ENCODE measurements around the gene MAEA.
A peak's percentile ranks its signal among the peaks of the same experiment; 100 is the strongest.

Gene MAEA

GRCh38 chr4:1289207-1290164 is at the start of gene MAEA:
TSS of gene MAEA (plus strand) at chr4:1289891. CDS start at chr4:1289914, 23 bp downstream.
- DNase-seq, result peak; percentile 96

DNA sequence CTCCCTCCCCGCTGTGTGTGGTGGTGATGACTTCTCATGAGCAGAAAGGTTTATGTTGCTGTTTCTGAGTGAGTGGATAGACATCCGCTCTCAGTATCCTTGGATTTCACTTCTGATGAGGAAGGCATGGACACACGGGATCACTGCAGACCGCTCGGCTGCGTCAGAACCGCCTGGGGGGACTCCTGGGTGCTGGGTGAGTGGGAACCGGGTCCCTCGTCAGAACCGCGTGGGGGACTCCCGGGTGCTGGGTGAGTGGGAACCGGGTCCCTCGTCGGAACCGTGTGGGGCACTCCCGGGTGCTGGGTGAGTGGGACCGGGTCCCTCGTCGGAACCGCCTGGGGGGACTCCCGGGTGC is 49.8 kb upstream of the MAEA start:
- no peak for DNase-seq

DNA sequence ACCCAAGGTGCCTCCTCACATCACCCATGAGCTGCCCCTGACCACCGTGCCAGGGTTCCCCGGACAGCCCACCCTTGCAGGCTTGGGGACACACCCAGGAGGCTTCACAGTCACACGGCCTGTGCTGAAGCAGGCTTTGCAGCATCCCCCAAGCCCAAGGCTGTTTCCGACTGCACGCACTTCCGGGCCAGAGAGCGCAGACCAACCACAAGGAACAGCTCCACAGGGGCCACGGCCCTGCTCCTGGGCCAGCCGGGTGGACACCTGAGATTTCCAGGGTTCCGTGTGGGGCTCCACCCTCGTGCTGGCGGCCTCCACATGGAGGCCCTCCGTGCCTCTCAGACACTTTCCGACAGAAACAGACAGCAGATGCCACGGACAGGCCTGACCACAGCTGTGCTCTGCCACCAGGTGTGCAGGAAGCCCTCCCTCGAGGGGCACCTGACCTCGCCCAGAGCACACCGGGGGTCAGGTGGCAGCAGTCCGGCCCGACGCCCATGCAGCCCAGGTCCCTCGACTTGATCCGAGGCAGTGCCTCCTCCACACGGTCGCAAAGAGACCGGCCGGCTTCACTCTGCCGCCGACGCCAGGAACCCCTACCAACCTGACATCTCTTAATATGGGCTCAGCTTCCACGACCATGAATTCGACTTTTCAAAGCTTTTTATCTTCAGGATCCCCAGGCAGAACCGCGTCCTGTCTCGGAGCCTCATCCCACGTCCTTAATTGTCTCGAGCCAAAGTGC is 48.8 kb upstream of the MAEA start:
- DNase-seq, result no peak

- DNase-seq, result no peak
These were observed 48.2 kb upstream of the MAEA start for GRCh38 chr4:1241466-1241935.

DNA sequence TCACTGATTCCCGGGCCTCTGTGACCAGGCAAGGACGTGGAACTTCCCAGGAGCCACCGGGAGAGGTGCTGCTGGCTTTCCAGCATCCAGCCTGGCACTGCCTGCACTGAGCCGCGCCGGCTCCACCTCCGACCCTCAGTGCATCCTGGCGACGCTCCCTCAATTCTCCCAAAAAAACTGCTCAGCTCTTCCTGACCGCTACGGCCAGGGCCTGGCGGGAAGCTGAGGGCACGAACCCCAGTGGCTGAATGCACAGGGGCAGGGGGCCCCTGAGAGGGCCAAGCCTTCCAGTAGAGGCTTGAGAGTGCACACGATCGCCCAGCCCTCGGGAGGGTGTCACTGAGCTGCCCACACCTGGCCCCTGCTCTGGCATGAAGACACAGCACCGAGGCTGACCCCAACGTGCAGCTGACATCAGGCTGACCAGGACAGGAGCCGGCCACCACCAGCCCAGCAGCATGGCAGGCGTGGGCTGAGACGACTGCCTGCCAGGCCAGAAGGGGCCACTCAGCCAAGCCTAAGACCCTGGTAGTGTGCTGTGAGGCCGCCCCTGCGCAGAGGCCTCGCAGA is 47.7 kb upstream of the MAEA start:
- no peak for DNase-seq

GRCh38 chr4:1242506-1243450 is 46.9 kb upstream of the MAEA start:
- no peak for DNase-seq

- DNase-seq, result no peak
These were observed 46.1 kb upstream of the MAEA start for GRCh38 chr4:1243451-1244080.

GRCh38 chr4:1244081-1244977 is 45.4 kb upstream of the MAEA start:
- no peak for DNase-seq

DNA sequence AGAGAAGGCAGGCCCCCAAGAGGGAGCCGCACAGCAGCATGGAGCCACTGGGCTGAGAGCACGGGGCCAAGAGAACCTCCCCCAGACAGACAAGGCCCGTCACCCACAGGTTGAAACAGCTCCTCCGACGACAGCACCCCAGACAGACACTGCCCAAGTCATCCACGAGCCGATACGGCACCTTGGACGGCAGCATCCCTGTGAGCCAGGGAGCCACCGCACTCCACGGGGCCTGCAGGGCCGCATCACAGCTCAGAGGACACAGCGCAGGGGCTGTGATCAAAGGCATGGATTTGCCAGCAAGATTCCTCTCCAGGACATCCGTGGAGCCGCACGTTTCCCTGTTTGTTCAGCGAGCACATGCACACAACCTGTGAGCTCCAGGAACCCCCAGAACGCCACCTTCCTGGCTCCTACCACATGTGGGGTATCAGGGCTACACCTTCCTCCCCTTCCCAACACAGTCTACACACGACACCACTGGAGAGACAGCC is 44.7 kb upstream of the MAEA start:
- no peak for DNase-seq

DNA sequence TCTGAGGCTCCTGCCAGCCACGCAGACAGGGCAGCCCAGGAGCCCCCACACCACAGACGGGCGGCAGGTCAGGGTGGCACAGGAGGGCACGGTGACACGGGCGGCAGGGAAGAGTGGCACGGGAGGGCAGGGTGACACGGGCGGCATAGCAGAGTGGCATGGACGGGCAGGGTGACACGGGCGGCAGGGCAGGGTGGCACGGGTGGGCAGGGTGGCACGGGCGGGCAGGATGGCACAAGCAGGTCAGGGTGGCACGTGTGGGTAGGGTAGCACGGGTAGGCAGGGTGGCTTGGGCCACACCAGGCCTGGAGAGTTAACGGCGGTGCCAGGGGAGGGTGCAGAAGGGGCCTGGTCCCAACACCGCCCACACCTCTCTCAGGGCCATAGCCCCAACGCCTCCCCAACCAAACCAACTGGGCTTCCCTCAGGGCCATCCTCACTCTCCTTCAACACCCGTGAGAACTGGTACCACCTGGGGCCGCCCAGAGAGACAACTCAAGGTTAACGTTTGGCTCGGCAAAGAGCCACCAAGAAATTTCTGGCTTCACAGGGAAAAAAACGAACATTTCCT is 44.1 kb upstream of the MAEA start:
- DNase-seq, result no peak

GRCh38 chr4:1246111-1246881 is 43.4 kb upstream of the MAEA start:
- no peak for DNase-seq

DNA sequence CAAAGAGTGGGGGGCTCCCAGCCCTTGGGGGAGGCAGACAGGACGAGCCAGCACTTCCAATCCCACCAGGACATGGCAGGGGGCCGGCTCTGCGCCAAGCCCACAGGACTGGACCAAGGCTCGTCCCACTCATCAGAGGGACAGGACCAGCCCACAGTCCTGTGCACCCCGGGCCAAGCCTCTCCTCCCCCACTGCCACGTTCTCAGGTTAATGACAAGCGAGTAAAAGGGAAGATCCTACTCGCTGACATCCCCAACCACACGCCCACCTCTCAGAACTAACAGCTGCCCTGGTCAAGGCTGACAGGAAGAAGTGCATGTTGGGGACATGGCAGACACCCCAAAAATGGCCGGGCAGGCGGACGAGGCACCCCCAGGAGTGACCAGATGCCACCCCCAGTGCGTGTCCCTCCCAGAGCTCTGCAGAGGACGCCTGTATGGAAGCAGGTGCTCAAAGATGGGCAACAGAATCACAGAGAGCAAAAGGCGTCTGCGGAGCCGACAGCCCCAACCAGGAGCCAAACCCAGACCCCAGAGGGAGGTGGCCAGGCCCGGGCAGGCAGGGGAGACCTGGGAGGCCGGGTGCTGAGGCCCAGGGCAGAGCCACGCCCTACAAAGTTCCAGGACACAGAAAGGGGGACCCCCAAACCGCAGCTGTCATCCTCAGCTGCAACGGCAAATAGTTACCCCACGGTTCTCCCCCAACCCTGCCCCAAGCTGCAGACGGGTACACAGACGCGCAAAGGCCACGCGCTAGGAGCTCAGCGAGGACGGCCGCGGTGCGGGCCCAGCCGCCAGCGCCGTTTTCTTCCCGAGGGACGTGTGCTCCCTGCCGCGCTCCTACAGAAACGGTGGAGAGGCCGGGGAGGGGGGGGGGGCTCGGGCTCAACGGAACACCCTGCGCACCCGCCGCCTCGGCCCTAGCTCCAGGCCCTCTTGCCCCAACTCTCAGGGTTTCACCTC is 42.5 kb upstream of the MAEA start:
- DNase-seq, result no peak

DNA sequence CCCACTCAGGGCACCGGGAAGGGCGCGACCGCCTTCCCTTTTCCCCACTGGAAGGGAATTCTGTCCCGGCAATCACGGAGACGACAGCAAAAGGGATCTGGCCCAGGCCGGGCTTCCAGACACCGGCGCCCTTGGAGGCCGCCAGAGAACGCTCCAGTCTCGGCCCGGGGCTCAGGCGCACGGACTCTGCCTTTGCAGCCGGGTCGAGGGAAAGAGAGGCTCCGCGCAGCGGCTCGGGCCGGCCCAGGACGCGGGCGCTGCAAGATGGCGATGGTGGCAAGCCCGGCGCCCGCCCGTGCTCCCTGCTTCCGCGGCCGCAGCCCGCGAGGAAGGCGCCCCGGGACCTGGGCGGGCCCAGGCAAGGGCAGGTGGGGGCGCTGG is 41.8 kb upstream of the MAEA start:
- no peak for DNase-seq

GRCh38 chr4:1248245-1249147 is 41.2 kb upstream of the MAEA start, which contains the start of gene CTBP1:
TSS of gene CTBP1 (minus strand) at chr4:1249130. CDS start at chr4:1241331, 7,799 bp downstream.
- peak; percentile 75 for DNase-seq

- DNase-seq, result peak; percentile 70
These were observed 40.5 kb upstream of the MAEA start for GRCh38 chr4:1249148-1249730.

- DNase-seq, result peak; percentile 19
These were observed 39.8 kb upstream of the MAEA start for GRCh38 chr4:1249731-1250526.

Measured in T1000 (cell line).